SK-N-MC (cell line): Measurements from ENCODE around the gene NFS1.

Source experiments
- EZH2 ChIP-seq: fragments of 200-600 bp; sonication (generic); IDR thresholded peaks from one replicate; pipeline ENCODE4 v1.6.1; 2017; ENCODE audit warnings: antibody characterized with exemption
- POLR2AphosphoS5 ChIP-seq: IDR thresholded peaks from 2 replicates; pipeline ENCODE4 v1.6.1; 2012; ENCODE audit warnings: mild to moderate bottlenecking, low read depth, low read length, borderline replicate concordance

- no peak for TF ChIP-seq POLR2AphosphoS5
- TF ChIP-seq EZH2, result no peak
These were observed 3.2 kb downstream of the NFS1 start for GRCh38 chr20:35695978-35696377.
